CD4-positive, CD25-positive, alpha-beta regulatory T cell (primary cell): ENCODE data around the gene CAMKK2. TPM values are rescaled to one million over a fixed set of nuclear protein-coding genes. Genes with fewer than 3 reads are reported as not detected.
A peak's percentile ranks its signal among the peaks of the same experiment; 100 is the strongest.

Experiments
- ATAC-seq, 2 donors: fragments of 150-1000 bp; cut with Tn5 transposase; one replicate each; pipeline ENCODE4 v1.10.0; 2021; ENCODE audit warnings: low read depth in 2 of 2, moderate number of reproducible peaks in 2 of 2, moderate library complexity in 1 of 2
- DNase-seq, 3 donors: peaks; one replicate each; pipeline versions ENCODE4 v3.0.0 to v3.0.0-alpha.2; 2012 to 2022; ENCODE audit warnings: mixed read lengths in 1 of 3
- H3K27ac ChIP-seq: one replicate; pipeline ENCODE4 v1.7.0; 2013; ENCODE audit warnings: mild to moderate bottlenecking, low read length; ENCODE audit not compliant: insufficient read depth, poor library complexity, severe bottlenecking
- H3K27me3 ChIP-seq: one replicate; pipeline ENCODE4 v1.7.0; 2013; ENCODE audit warnings: low read length; ENCODE audit not compliant: control insufficient read depth, insufficient read depth
- H3K36me3 ChIP-seq: one replicate; pipeline ENCODE4 v1.7.0; 2013; ENCODE audit warnings: mild to moderate bottlenecking, low read length, moderate library complexity; ENCODE audit not compliant: control insufficient read depth, insufficient read depth
- H3K4me1 ChIP-seq: 2 replicates; pipeline ENCODE4 v1.7.0; 2013; ENCODE audit warnings: mild to moderate bottlenecking, low read length; ENCODE audit not compliant: insufficient read depth, control insufficient read depth, poor library complexity, severe bottlenecking
- H3K4me3 ChIP-seq: one replicate; pipeline ENCODE4 v1.7.0; 2013; ENCODE audit warnings: low read depth, mild to moderate bottlenecking, low read length, moderate library complexity
- H3K9me3 ChIP-seq, 2 experiments: 1 replicate in 1 of 2; 2 replicates in 1 of 2; pipeline ENCODE4 v1.7.0; 2013; ENCODE audit warnings: low read length in 2 of 2, mild to moderate bottlenecking in 1 of 2, moderate library complexity in 1 of 2; ENCODE audit not compliant: control insufficient read depth in 2 of 2
- H3K27ac Mint-ChIP-seq, 3 donors: one replicate each; pipeline ENCODE4 v1.8.0; 2020 to 2022; ENCODE audit warnings: mild to moderate bottlenecking in 3 of 3, mixed read lengths in 3 of 3, moderate library complexity in 2 of 3
- H3K27me3 Mint-ChIP-seq: one replicate; pipeline ENCODE4 v1.8.0; 2022; ENCODE audit warnings: mild to moderate bottlenecking, mixed read lengths
- H3K36me3 Mint-ChIP-seq: one replicate; pipeline ENCODE4 v1.8.0; 2020; ENCODE audit warnings: mixed read lengths
- H3K4me1 Mint-ChIP-seq, 4 donors: one replicate each; pipeline ENCODE4 v1.8.0; 2020 to 2022; ENCODE audit warnings: mixed read lengths in 4 of 4, mild to moderate bottlenecking in 1 of 4
- H3K4me3 Mint-ChIP-seq, 4 donors: one replicate each; pipeline ENCODE4 v1.8.0; 2020 to 2022; ENCODE audit warnings: mild to moderate bottlenecking in 4 of 4, mixed read lengths in 4 of 4, moderate library complexity in 3 of 4
- H3K9me3 Mint-ChIP-seq, 7 donors: one replicate each; pipeline ENCODE4 v1.8.0; 2020 to 2022; ENCODE audit warnings: mixed read lengths in 7 of 7, mild to moderate bottlenecking in 3 of 7, moderate library complexity in 2 of 7
- polyA plus RNA-seq, 4 donors: library from polyadenylated mRNA; unstranded; fragments of 300-500 nt; fragmentation: Illumina TruSeq; gene quantifications; one replicate each; pipeline ENCODE4 v1.2.3, GENCODE V29; 2021
- total RNA-seq: library from RNA; stranded (reverse); gene quantifications from one replicate; pipeline ENCODE4 v1.2.3, GENCODE V29; 2022

CAMKK2 gene
- total RNA-seq (11.7 TPM), polyA plus RNA-seq (10 to 100 TPM in 3 of 4 donors, 1 to 10 TPM in 1; 9.6 to 15.2 (median 13.4) TPM)

DNA sequence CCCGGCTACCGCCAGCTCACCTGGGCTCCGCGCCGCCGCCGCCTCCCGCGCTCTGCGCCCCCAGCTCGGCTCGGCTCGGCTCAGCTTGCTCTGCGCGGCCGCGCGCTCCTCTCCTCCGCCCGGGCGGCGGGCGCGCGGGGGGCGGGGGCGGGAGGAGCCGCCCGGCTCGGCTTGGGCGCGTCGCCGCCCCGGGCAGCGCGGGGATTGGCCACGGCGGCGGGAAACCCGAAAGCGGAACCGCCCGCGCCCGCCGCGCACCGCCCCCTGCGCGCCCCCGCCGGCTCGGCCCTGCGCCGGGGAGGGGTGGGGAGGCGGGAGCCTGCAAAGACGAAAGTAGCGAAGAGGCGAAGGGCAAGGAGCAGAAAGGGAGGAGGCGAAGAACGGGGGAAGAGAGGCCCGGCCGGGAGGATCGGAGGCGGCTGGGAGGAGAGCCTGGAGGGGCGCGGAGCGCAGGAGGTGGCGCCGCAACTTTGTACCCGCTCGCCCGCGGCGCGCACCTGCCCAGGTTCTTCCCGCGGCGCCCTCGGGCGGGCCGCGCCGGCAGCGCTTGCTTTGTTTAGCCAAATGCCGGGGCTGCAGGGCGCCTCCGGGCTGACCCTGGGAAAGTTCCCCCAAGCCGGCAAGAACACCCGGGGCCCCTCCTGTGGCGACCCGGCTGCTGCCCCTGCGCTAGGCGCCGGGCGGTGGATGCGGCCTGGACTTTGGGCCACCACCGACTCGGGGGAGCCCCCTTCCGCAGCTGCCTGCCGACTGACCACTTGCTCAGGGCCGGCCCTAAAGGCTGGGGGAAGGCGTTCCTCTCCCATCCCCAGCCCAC, at the start of gene CAMKK2:
Gene CAMKK2 (minus strand): TSS at position 92 of the 817 bp plus-strand sequence. CDS start 22,183 bp downstream, outside the sequence.
- H3K27me3 ChIP-seq = no peaks in the 10 kb centered on the region
- no peaks in the 10 kb centered on the region for H3K27me3 Mint-ChIP-seq
- H3K4me3 Mint-ChIP-seq = peak within 1 kb of the TSS; percentile 92 to 96 (median 94)
- H3K4me1 ChIP-seq = peaks cover 32% of the 10 kb centered on the region
- no peaks in the 10 kb centered on the region for H3K36me3 ChIP-seq
- peak; percentile 82 to 91 (median 89) for DNase-seq
- peak within 1 kb of the TSS; percentile 80 for H3K4me3 ChIP-seq
- no peaks in the 10 kb centered on the region for H3K36me3 Mint-ChIP-seq
- H3K27ac ChIP-seq = peak within 1 kb of the TSS; percentile 60
- peak within 1 kb of the TSS; percentile 44 to 87 (median 74) for H3K27ac Mint-ChIP-seq
- ATAC-seq = peak; percentile 89 to 90
- H3K9me3 ChIP-seq = no peaks in the 10 kb centered on the region
- H3K9me3 Mint-ChIP-seq = no peaks in the 10 kb centered on the region
- peaks cover 5 to 33% (median 21%) of the 10 kb centered on the region in 4 donors for H3K4me1 Mint-ChIP-seq

DNA sequence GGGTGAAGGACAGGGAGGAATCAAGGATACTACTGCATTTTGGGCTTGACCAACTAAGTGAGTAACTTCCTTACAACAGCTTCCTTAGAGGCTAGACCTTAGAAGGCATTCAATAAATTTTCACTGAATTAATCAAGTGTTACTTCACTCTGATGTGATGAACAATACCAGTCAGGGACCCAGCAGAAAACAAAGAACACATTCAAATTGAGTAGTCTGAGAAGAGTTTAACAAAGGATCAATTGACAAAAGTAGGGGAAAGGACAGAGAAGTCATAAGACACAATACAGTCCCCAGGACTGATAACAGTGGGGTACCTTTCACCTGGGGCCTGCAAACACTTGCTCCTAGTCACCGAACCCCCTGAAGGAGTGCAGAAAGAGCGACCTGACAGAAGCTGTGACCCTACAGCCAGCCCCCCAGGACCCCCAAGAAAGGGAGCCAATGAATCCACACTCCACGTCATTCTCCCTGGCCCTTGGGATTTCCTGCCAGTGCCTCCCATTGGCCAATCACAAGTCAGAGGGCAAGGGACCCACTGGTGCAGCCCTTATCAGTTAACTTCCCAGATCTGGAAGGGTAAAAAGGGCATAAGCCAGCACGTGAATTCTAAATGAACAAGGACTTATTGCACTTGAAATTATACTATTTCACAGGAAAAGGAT, 48.8 kb upstream of the CAMKK2 start:
- H3K36me3 Mint-ChIP-seq = peaks cover 55% of the 10 kb centered on the region
- H3K27me3 Mint-ChIP-seq = no peaks in the 10 kb centered on the region
- peak overlapping the region in 2 of 3 donors; percentile 33 to 57 for H3K27ac Mint-ChIP-seq
- Histone ChIP-seq H3K4me3 (no peak overlapping the region), H3K4me1 (peaks cover 6% of the 10 kb centered on the region), H3K36me3 (peaks cover 68% of the 10 kb centered on the region), H3K9me3 (no peaks in the 10 kb centered on the region), H3K27ac (no peak overlapping the region), H3K27me3 (no peaks in the 10 kb centered on the region)
- peaks cover 17 to 46% (median 25%) of the 10 kb centered on the region in 4 donors for H3K4me1 Mint-ChIP-seq
- DNase-seq (no peak), ATAC-seq (no peak)
- H3K4me3 Mint-ChIP-seq = no peak overlapping the region
- H3K9me3 Mint-ChIP-seq = no peaks in the 10 kb centered on the region

DNA sequence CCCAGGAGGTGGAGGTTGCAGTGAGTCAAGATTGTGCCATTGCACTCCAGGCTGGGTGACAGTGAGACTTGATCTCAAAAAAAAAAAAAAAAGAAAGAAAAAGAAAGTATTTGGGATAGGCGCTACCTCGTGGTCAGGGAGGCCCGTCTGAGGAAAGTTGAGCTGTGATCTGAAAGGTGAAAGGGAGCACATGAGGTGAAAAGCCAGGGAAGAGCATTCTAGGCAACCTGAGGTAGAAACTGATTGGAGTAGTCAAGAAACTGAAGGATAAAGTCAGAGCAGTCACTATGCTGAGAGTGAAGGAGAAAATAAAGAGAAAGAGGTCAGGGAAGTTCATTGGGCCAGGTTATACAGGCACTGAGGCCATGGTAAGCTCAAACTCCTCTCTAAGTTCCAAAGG, 48.0 kb upstream of the CAMKK2 start:
- Histone ChIP-seq H3K4me3 (no peak overlapping the region), H3K27ac (no peak overlapping the region), H3K9me3 (no peaks in the 10 kb centered on the region), H3K27me3 (no peaks in the 10 kb centered on the region), H3K36me3 (peaks cover 71% of the 10 kb centered on the region), H3K4me1 (no peaks in the 10 kb centered on the region)
- H3K9me3 Mint-ChIP-seq = no peaks in the 10 kb centered on the region
- H3K27me3 Mint-ChIP-seq = no peaks in the 10 kb centered on the region
- H3K27ac Mint-ChIP-seq = peak overlapping the region; percentile 1 to 57 (median 33)
- no peak for ATAC-seq
- no peak overlapping the region for H3K4me3 Mint-ChIP-seq
- DNase-seq = no peak
- peaks cover 12 to 43% (median 23%) of the 10 kb centered on the region in 4 donors for H3K4me1 Mint-ChIP-seq
- peaks cover 55% of the 10 kb centered on the region for H3K36me3 Mint-ChIP-seq

DNA sequence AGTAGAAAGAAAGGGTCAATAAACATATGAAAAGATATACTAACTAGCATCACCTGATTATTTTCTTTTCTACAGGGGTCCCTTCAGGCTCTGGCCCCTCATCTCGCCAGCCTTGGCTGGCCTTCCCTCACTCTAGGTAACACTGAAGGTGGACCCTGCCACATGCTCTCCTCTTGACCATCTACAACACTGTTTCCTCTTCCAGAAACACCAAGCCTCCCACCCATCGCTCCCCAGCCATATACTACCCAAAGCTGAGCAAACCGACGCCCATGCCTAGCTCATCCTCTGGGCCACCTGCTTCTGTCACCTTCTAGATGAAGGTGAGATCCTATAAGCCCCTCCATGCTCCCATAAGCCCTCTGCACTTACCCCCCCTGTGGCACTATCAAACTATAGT, 40.9 kb upstream of the CAMKK2 start:
- H3K27me3 Mint-ChIP-seq = no peaks in the 10 kb centered on the region
- H3K4me3 ChIP-seq = no peak overlapping the region
- peaks cover 6 to 10% (median 9%) of the 10 kb centered on the region in 4 donors for H3K4me1 Mint-ChIP-seq
- peaks cover 33% of the 10 kb centered on the region for H3K36me3 Mint-ChIP-seq
- H3K9me3 ChIP-seq = no peaks in the 10 kb centered on the region
- peak overlapping the region in 1 of 3 donors; percentile 52 for H3K27ac Mint-ChIP-seq
- ATAC-seq = no peak
- H3K4me1 ChIP-seq = peaks cover 3% of the 10 kb centered on the region
- DNase-seq = no peak
- no peaks in the 10 kb centered on the region for H3K9me3 Mint-ChIP-seq
- H3K27me3 ChIP-seq = no peaks in the 10 kb centered on the region
- H3K4me3 Mint-ChIP-seq = no peak overlapping the region
- H3K36me3 ChIP-seq = peaks cover 70% of the 10 kb centered on the region
- H3K27ac ChIP-seq = no peak overlapping the region

GRCh38 chr12:121334513-121335343, 38.2 kb upstream of the CAMKK2 start:
- DNase-seq = peak; percentile 14 to 74 (median 57)
- peak; percentile 74 to 77 for ATAC-seq
- H3K9me3 ChIP-seq = no peaks in the 10 kb centered on the region
- peaks cover 74% of the 10 kb centered on the region for H3K36me3 ChIP-seq
- H3K4me3 ChIP-seq = peak overlapping the region; percentile 31
- H3K4me1 ChIP-seq = peaks cover 3% of the 10 kb centered on the region
- H3K27me3 ChIP-seq = no peaks in the 10 kb centered on the region
- Mint-ChIP-seq H3K4me1 (peaks cover 6 to 12% (median 9%) of the 10 kb centered on the region in 4 donors), H3K9me3 (no peaks in the 10 kb centered on the region), H3K36me3 (peaks cover 32% of the 10 kb centered on the region), H3K27ac (peak overlapping the region in 2 of 3 donors; percentile 20 to 52), H3K27me3 (no peaks in the 10 kb centered on the region), H3K4me3 (no peak overlapping the region)
- peak overlapping the region; percentile 36 for H3K27ac ChIP-seq

DNA sequence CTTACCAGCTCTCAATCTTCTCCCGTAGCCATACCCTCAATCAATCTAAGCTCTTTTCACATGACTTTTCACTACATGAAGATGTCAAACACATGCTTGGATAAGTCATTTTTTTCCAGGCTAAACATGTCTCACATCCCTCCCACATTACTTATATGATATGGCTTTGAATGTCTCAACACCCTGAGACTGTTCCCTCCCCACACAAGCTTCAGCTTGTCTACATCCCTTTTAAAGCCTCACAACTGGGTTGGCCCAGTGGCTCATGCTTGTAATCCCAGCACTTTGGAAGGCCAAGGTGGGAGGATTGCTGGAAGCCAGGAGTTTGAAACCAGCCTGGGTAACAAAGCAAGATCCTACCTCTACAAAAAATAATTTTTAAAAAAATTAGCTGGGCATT, 37.2 kb upstream of the CAMKK2 start:
- no peak overlapping the region for H3K27ac Mint-ChIP-seq
- no peak for ATAC-seq
- no peak overlapping the region for H3K4me3 ChIP-seq
- peaks cover 77% of the 10 kb centered on the region for H3K36me3 ChIP-seq
- H3K9me3 Mint-ChIP-seq = no peaks in the 10 kb centered on the region
- H3K27ac ChIP-seq = no peak overlapping the region
- peaks cover 3% of the 10 kb centered on the region for H3K4me1 ChIP-seq
- peaks cover 41% of the 10 kb centered on the region for H3K36me3 Mint-ChIP-seq
- H3K27me3 Mint-ChIP-seq = no peaks in the 10 kb centered on the region
- no peak overlapping the region for H3K4me3 Mint-ChIP-seq
- H3K27me3 ChIP-seq = no peaks in the 10 kb centered on the region
- peaks cover 6 to 12% (median 8%) of the 10 kb centered on the region in 4 donors for H3K4me1 Mint-ChIP-seq
- DNase-seq = no peak
- no peaks in the 10 kb centered on the region for H3K9me3 ChIP-seq

GRCh38 chr12:121331248-121331647, 34.7 kb upstream of the CAMKK2 start:
- no peak for DNase-seq
- Histone ChIP-seq H3K27me3 (no peaks in the 10 kb centered on the region), H3K4me1 (peaks cover 3% of the 10 kb centered on the region), H3K9me3 (no peaks in the 10 kb centered on the region), H3K36me3 (peaks cover 93% of the 10 kb centered on the region), H3K4me3 (no peak overlapping the region), H3K27ac (no peak overlapping the region)
- H3K36me3 Mint-ChIP-seq = peaks cover 56% of the 10 kb centered on the region
- no peaks in the 10 kb centered on the region for H3K27me3 Mint-ChIP-seq
- ATAC-seq = no peak
- H3K27ac Mint-ChIP-seq = peak overlapping the region in 1 of 3 donors; percentile 64
- no peak overlapping the region for H3K4me3 Mint-ChIP-seq
- H3K9me3 Mint-ChIP-seq = no peaks in the 10 kb centered on the region
- H3K4me1 Mint-ChIP-seq = peaks cover 6 to 12% (median 8%) of the 10 kb centered on the region in 4 donors
